Activated CD4-positive, alpha-beta T cell treated with anti-CD3 and anti-CD28 coated beads, Interleukin-2, amount 10 ng/mL, durations not matched to agents 24 days and 14 days (primary cell): Measurements from ENCODE around the gene KCNH6. TPM values are rescaled to one million over a fixed set of nuclear protein-coding genes. Genes with fewer than 3 reads are reported as not detected.

ENCODE experiments used
- DNase-seq: peaks from one replicate; pipeline ENCODE4 v3.0.0; 2022
- H3K27ac Mint-ChIP-seq: one replicate; pipeline ENCODE4 v1.8.0; 2022; ENCODE audit warnings: mild to moderate bottlenecking, mixed read lengths
- H3K27me3 Mint-ChIP-seq: one replicate; pipeline ENCODE4 v1.8.0; 2022; ENCODE audit warnings: mixed read lengths
- H3K36me3 Mint-ChIP-seq: one replicate; pipeline ENCODE4 v1.8.0; 2022; ENCODE audit warnings: low read depth, mild to moderate bottlenecking, mixed read lengths
- H3K4me1 Mint-ChIP-seq: one replicate; pipeline ENCODE4 v1.8.0; 2021; ENCODE audit warnings: mixed read lengths
- H3K4me3 Mint-ChIP-seq: one replicate; pipeline ENCODE4 v1.8.0; 2022; ENCODE audit warnings: mild to moderate bottlenecking, moderate library complexity, mixed read lengths
- H3K9me3 Mint-ChIP-seq: one replicate; pipeline ENCODE4 v1.8.0; 2021; ENCODE audit warnings: mixed read lengths
- intact Hi-C: fragments of 100-400 bp; cut with micrococcal nuclease; formaldehyde crosslinking; loops from one replicate; pipeline ENCODE4 v1.15.1; 2023
- total RNA-seq: library from RNA; stranded (reverse); gene quantifications from 2 replicates; pipeline ENCODE4 v1.2.3, GENCODE V29; 2022

Gene KCNH6
- total RNA-seq, 1 donor from 2014 or later, result not detected

DNA sequence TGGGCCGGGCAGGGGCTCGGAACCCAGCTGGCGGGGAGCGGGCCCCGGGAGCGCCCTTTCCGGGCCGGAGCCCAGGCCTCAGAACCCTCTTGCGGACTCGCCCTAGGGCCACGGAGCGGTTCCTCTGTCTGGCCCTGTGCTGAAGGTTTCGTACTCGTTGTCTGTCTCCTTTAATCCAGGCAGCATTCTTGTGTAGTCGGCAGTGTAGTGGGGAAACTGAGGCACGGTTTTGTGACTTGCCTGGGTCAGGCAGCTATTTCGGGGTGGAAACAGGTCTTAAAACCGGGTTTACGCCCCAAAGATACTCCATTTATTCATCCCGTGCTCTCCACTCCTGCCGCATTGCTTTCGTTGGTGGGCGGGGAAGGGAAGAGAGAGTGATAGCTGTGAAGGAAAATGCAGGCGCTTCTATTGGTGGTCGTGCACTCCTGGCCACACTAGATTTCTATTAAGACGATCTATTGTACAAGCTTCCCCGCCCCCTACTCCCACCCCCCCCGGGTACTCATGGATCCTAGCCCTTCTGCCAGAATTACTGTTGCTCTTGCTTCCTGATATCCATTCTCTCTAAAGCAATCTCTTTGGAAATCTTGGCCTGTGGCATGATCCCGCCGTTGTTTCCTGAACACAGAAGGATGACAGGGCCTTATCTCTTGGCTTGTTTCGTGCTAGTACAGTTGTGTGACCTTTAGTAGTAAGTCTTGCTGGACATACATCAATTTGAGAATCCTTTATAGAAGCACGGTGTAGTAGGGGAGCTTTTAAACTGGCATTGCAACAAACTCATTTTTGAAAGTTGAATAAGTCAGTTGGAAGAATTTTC is 27.9 kb downstream of the KCNH6 start:
- Mint-ChIP-seq H3K27me3 (no peaks in the 10 kb centered on the region), H3K27ac (peak overlapping the region; percentile 93), H3K9me3 (no peaks in the 10 kb centered on the region), H3K4me3 (peak overlapping the region; percentile 87), H3K4me1 (peaks cover 40% of the 10 kb centered on the region), H3K36me3 (peaks cover 29% of the 10 kb centered on the region)
- intact Hi-C loops, result loop anchor here (1.0 to 5.0 kb wide), 8 partner anchors 28 to 291 kb away; partner anchors contain the start of genes CYB561, FTSJ3, KCNH6 and MAP3K3
- no peak for DNase-seq

DNA sequence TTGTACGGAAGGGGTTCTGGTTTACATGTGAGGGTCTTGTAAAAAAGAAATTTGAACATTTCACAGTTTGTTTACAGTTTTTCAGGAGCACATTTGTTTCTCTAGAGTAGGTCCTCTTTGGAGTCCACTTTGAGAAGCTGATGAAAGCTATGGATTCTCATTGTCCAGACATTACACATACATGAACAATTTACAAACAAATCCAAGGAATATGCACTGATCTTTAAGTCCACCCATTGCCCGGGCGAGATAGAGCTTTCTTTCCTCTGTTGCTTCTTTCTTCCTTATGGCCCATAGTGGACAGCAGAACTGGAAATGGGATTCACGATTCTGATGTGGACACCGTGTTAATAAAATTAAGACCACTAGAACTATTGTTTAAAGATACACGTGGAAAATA is 29.1 kb downstream of the KCNH6 start:
- intact Hi-C loops, result loop anchor here (5.0 kb wide), 3 partner anchors 105 to 290 kb away; partner anchors contain the start of genes CYB561, FTSJ3, PSMC5 and SMARCD2
- H3K27ac Mint-ChIP-seq, result no peak overlapping the region
- H3K4me3 Mint-ChIP-seq, result peak overlapping the region; percentile 87
- H3K36me3 Mint-ChIP-seq, result peaks cover 37% of the 10 kb centered on the region
- peaks cover 45% of the 10 kb centered on the region for H3K4me1 Mint-ChIP-seq
- no peak for DNase-seq
- H3K9me3 Mint-ChIP-seq, result no peaks in the 10 kb centered on the region
- no peaks in the 10 kb centered on the region for H3K27me3 Mint-ChIP-seq

GRCh38 chr17:63555500-63556156 is 32.5 kb downstream of the KCNH6 start:
- Mint-ChIP-seq H3K36me3 (peaks cover 41% of the 10 kb centered on the region), H3K27me3 (no peaks in the 10 kb centered on the region), H3K4me3 (no peak overlapping the region), H3K27ac (no peak overlapping the region), H3K9me3 (no peaks in the 10 kb centered on the region), H3K4me1 (peaks cover 46% of the 10 kb centered on the region)
- intact Hi-C loops, result no loop called here
- DNase-seq, result no peak

DNA sequence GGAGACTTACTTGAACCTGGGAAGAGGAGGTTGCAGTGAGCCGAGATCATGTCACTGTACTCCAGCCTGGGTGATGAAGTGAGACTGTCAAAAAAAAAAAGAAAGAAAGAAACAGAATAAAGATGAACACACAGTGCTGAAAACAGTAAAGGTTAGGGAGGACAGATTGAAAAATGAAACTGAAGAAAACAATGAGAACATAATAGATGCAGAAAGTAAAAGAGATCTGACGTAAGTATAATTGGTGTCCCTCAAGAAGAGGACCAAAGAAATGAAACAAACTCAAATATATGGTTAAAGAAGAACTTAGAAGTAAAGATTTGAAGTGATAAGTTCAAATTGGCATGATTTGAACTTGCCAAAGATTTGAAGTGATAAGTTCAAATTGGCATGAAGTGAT is 34.3 kb downstream of the KCNH6 start:
- intact Hi-C loops, result no loop called here
- Mint-ChIP-seq H3K4me3 (no peak overlapping the region), H3K27ac (peak overlapping the region; percentile 10), H3K4me1 (peaks cover 40% of the 10 kb centered on the region), H3K36me3 (peaks cover 37% of the 10 kb centered on the region), H3K9me3 (no peaks in the 10 kb centered on the region), H3K27me3 (no peaks in the 10 kb centered on the region)
- DNase-seq, result no peak

- intact Hi-C loops, result no loop called here
- Mint-ChIP-seq H3K4me1 (peaks cover 36% of the 10 kb centered on the region), H3K4me3 (no peak overlapping the region), H3K27ac (no peak overlapping the region), H3K36me3 (peaks cover 36% of the 10 kb centered on the region), H3K9me3 (no peaks in the 10 kb centered on the region), H3K27me3 (no peaks in the 10 kb centered on the region)
- DNase-seq, result no peak
Observed at GRCh38 chr17:63558441-63558840, 35.3 kb downstream of the KCNH6 start.

GRCh38 chr17:63561819-63562218 is 38.7 kb downstream of the KCNH6 start:
- no peak overlapping the region for H3K27ac Mint-ChIP-seq
- peaks cover 14% of the 10 kb centered on the region for H3K36me3 Mint-ChIP-seq
- DNase-seq, result no peak
- H3K9me3 Mint-ChIP-seq, result no peaks in the 10 kb centered on the region
- H3K4me1 Mint-ChIP-seq, result peaks cover 22% of the 10 kb centered on the region
- no peak overlapping the region for H3K4me3 Mint-ChIP-seq
- intact Hi-C loops, result no loop called here
- no peaks in the 10 kb centered on the region for H3K27me3 Mint-ChIP-seq

- intact Hi-C loops, result no loop called here
- Mint-ChIP-seq H3K4me1 (peaks cover 17% of the 10 kb centered on the region), H3K9me3 (no peaks in the 10 kb centered on the region), H3K4me3 (no peak overlapping the region), H3K27ac (no peak overlapping the region), H3K36me3 (peaks cover 3% of the 10 kb centered on the region), H3K27me3 (no peaks in the 10 kb centered on the region)
- DNase-seq, result no peak
Observed at GRCh38 chr17:63563339-63563738, 40.2 kb downstream of the KCNH6 start.

- Mint-ChIP-seq H3K36me3 (peaks cover 7% of the 10 kb centered on the region), H3K9me3 (no peaks in the 10 kb centered on the region), H3K27ac (no peak overlapping the region), H3K4me1 (peaks cover 17% of the 10 kb centered on the region), H3K27me3 (no peaks in the 10 kb centered on the region), H3K4me3 (no peak overlapping the region)
- intact Hi-C loops, result no loop called here
- DNase-seq, result no peak
Observed at GRCh38 chr17:63564562-63564961, 41.4 kb downstream of the KCNH6 start.

DNA sequence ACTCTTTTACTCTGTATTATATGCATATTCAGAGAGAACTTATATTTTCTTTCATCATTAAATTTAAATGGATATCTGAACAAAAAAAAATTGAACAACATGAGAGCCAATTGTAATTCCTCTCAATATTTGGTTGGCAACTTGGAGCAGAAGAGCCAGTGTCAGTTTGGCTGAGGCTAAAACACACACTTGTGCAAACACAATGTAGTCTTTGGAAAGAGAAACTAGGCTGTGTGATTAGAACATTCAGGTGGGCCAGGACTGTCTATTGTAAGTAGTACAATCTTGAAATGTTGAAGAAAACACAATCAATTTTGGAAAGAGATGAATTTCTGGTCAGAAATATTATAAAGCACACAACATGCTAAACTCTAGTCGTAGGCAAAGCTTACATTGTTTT is 44.1 kb downstream of the KCNH6 start:
- H3K27me3 Mint-ChIP-seq, result no peaks in the 10 kb centered on the region
- intact Hi-C loops, result no loop called here
- H3K4me1 Mint-ChIP-seq, result peaks cover 18% of the 10 kb centered on the region
- no peaks in the 10 kb centered on the region for H3K9me3 Mint-ChIP-seq
- DNase-seq, result no peak
- no peak overlapping the region for H3K4me3 Mint-ChIP-seq
- no peak overlapping the region for H3K27ac Mint-ChIP-seq
- peaks cover 10% of the 10 kb centered on the region for H3K36me3 Mint-ChIP-seq

DNA sequence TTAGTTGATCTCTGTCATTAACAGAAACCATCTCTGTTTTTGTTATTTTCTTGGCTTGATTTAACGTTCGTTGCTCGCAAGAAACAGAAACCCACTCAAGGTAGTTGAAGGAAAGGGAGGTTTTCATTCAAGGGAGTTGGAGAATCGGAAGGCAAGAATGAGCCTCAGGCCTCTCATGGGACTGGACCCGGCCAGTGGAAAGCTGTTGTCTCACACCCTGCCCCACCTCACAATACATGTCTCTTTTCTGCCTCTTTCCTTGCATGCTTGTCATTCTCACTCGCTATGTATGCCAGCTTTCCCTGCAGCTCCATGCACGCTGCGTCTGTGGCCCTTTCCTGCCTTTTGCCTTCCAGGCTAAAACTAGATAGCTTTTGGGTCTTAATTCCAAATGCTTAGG is 45.4 kb downstream of the KCNH6 start:
- H3K27ac Mint-ChIP-seq, result no peak overlapping the region
- H3K4me3 Mint-ChIP-seq, result no peak overlapping the region
- DNase-seq, result no peak
- peaks cover 7% of the 10 kb centered on the region for H3K36me3 Mint-ChIP-seq
- intact Hi-C loops, result no loop called here
- H3K4me1 Mint-ChIP-seq, result peaks cover 16% of the 10 kb centered on the region
- H3K27me3 Mint-ChIP-seq, result no peaks in the 10 kb centered on the region
- H3K9me3 Mint-ChIP-seq, result no peaks in the 10 kb centered on the region

- no peak overlapping the region for H3K27ac Mint-ChIP-seq
- H3K36me3 Mint-ChIP-seq, result peaks cover 15% of the 10 kb centered on the region
- no peak overlapping the region for H3K4me3 Mint-ChIP-seq
- no peak for DNase-seq
- intact Hi-C loops, result no loop called here
- no peaks in the 10 kb centered on the region for H3K9me3 Mint-ChIP-seq
- peaks cover 19% of the 10 kb centered on the region for H3K4me1 Mint-ChIP-seq
- H3K27me3 Mint-ChIP-seq, result no peaks in the 10 kb centered on the region
Observed at GRCh38 chr17:63571632-63572310, 48.6 kb downstream of the KCNH6 start.

DNA sequence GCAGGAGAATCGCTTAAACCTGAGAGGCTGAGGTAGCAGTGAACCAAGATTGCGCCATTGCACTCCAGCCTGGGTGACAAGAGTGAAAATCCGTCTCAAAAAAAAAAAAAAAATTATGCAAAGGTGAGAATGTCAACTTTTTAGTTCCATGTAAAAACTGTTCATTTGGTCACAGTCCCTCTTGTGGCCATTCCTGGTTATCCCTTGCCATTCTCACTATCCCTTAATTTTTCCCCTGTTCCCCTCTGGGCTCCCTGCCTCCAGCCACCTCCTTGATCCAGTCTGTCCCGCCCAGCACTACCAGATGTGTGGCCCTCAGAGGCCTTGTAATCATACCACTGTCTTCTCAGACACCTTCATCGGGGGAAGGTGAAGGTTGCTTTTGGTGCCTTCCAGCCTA is 50.5 kb downstream of the KCNH6 start:
- Mint-ChIP-seq H3K4me1 (peaks cover 21% of the 10 kb centered on the region), H3K27ac (no peak overlapping the region), H3K27me3 (no peaks in the 10 kb centered on the region), H3K36me3 (peaks cover 16% of the 10 kb centered on the region), H3K9me3 (no peaks in the 10 kb centered on the region), H3K4me3 (no peak overlapping the region)
- no peak for DNase-seq
- intact Hi-C loops, result no loop called here

DNA sequence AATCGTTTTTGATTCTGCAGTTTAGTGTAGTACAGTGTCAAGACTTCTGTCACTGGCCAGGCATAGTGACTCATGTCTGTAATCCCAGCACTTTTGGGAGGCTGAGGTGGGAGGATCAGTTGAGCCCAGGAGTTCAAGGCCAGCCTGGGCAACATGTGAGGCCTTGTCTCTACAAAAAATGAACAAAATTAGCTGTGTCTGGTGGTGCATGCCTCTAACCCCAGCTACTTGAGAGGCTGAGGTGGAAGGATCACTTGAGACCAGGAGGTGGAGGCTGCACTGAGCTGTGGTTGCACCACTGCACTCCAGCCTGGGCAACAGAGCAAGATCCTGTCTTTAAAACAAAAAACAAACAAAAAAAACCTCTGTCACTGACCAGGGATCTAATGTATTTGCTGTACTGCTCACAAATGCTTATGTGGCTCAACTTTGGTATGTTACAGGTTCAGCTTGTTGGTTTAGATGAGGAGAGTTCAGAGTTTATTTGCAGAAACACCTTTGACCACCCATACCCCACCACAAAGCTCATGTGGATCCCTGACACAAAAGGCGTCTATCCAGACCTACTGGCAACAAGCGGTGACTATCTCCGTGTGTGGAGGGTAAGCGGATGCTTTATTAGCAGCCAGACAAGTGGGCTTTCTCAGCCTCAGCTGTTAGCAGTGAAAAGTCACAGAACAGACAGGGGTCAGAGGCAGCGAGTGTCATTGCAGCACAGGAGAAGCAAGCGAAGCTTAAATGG is 55.0 kb downstream of the KCNH6 start:
- Mint-ChIP-seq H3K27ac (peak overlapping the region; percentile 54), H3K4me3 (no peak overlapping the region), H3K4me1 (peaks cover 10% of the 10 kb centered on the region), H3K9me3 (no peaks in the 10 kb centered on the region), H3K36me3 (peaks cover 42% of the 10 kb centered on the region), H3K27me3 (no peaks in the 10 kb centered on the region)
- DNase-seq, result no peak
- intact Hi-C loops, result no loop called here
